ENCODE results near the gene PLSCR3. TPM values are rescaled to one million over a fixed set of nuclear protein-coding genes. Genes with fewer than 3 reads are reported as not detected.

PLSCR3 gene
- 5.6 and 14.4 TPM in 2 replicates for total RNA-seq (2014; rRNA removed; shearing (Covaris generic); ENCODE audit: low replicate concordance)

DNA sequence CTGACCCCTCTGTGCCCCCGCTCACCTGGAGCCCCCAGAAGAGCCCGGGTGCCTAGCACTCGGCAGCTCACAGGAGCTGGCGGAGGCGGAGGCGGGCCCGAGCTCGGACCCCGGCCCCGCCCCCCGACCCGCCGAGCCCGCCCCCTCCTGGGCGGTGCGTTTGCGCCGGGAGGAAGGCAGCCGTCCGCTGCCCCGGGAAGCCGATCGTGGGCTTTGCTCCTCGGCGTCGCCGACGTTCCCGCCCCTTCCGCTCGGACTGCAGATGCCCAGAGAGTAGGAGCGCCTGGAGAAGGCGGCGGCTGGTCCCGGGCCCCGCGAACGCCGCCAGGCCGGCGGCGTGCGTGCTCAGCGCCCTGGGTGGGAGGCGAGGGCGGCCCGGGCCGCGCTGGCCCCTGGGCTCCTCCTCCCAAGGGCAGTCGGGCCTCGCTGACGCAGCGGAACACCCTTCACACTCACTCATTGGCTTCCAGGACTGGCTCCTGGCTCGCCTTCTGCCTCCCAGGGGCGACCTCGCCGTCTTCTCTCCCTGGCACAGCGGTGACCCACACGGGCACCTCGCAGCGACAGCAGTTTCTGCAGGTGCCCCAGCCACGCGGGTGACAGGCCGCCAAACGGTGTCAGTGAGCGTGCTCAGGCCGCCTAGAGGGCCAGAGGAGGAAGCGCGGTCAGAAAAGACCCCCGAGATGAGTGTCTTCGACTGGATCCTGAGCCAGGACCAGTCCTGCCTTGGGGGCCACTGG, at the start of gene PLSCR3:
TSS of gene PLSCR3 (minus strand) at position 74 of the 740 bp plus-strand sequence. CDS start 415 bp downstream, outside the sequence.
- in situ Hi-C loops (cut with HindIII; ENCODE audit: low pct_unique_long_range_greater_than_20kb, low sequenced_read_pairs): no loop called here
- peak; percentile 86 for DNase-seq (ENCODE audit: low read depth)

DNA sequence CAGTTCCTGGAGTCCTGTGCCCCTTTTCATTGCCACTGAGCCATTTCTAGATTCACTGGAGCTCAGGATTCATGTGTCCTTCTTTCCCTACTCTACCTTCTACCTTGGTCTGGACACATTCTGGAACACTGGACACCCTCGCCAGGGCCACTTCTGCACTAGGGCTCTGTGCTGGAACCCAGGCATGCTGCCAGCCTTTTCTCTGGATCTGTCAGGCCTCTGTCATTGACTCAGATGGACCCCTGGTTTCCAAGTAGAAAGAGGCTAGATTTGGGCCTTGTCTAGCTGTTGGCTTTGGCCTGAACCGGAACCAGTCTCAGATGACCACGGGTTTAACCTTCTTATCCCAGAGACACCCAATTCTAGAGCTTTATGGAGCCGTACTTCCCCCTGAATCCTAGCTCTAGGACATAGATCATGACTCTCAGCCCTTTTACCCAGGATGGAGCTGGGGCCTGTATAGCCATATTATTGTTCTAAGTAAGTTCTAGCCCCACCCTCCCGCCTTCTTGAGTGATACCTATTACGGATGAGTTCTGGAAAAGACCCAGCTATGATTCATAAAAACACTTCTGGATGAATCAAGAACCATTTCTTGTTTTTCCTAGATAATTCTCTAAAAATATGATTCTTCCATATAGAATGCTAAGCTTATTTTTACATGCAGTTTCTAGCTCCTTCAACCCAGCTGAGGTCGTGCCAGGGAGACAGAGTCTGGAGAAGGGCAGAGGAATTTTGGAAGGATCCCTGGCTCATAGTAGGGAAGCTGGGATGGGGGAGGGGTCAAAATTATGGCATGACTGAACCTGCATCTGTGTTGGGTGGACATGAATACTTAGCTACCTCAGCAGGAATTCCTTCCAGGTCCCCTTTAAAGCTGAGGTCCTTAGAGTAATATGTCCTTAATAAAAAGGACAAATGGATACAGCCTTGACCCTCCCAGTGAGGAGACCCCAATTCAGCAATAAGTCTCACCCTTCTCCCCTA, 49.5 kb upstream of the PLSCR3 start:
- no peak for DNase-seq (ENCODE audit: low read depth)
- in situ Hi-C loops (cut with HindIII; ENCODE audit: low pct_unique_long_range_greater_than_20kb, low sequenced_read_pairs): no loop called here

DNA sequence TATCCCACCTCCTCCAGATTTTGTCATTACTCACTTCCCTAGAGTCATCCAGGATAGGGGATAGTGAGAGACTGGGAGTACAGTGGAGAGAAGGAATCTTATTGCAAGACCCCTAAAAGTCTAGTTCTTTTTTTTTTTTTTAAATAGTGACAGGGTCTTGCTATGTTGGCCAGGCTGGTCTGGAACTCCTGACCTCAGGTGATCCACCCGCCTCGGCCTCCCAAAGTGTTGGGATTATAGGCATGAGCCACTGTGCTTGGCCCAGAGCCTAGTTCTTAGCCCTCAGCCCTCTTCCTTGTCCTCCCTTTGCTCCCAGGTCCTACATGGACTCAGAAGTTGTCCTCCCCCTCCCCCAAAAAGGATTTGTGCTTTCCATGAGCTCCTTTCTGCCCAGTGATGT, 47.8 kb upstream of the PLSCR3 start:
- no peak for DNase-seq (ENCODE audit: low read depth)
- in situ Hi-C loops (cut with HindIII; ENCODE audit: low pct_unique_long_range_greater_than_20kb, low sequenced_read_pairs): no loop called here

- in situ Hi-C loops (cut with HindIII; ENCODE audit: low pct_unique_long_range_greater_than_20kb, low sequenced_read_pairs): no loop called here
- DNase-seq (ENCODE audit: low read depth): no peak
These were observed 46.9 kb upstream of the PLSCR3 start for GRCh38 chr17:7441266-7441665.

- DNase-seq (ENCODE audit: low read depth): no peak
- in situ Hi-C loops (cut with HindIII; ENCODE audit: low pct_unique_long_range_greater_than_20kb, low sequenced_read_pairs): no loop called here
These were observed 46.5 kb upstream of the PLSCR3 start for GRCh38 chr17:7440834-7441195.

DNA sequence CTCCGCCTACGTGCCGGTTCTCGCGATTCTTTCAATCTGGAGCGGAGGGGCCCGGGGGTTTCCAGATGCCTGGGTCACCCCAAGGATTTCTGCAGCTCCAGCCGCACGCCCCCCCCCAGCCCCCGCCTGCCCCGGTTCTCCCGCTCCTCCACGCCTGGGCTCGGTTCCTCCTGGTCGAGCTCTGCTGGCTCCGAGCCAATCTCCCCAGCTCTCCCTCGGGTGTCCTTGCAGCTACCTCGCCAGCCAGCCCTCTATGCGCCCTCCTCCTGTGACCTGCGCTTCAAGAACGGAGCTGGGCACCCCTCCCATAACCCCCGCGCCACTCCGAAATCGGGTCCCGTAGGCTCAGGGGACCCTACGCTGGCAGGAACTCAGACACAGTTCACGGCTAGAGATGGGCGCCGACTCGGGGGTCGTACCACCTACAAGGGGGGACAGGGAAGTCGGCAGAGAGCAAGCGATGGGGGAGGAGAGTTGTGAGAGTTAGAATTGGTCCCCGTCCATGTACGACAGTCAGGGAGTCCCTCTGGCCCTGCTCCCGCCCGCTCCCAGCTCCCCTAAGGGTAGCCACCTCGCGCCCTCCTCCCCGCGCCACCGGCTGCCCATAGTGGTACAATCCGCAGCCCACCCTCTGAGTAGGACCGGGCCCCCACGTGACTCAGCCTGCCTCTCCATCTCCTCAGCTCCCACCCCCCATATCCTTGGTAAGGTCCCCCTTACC, 45.9 kb upstream of the PLSCR3 start:
- no peak for DNase-seq (ENCODE audit: low read depth)
- in situ Hi-C loops (cut with HindIII; ENCODE audit: low pct_unique_long_range_greater_than_20kb, low sequenced_read_pairs): no loop called here

- in situ Hi-C loops (cut with HindIII; ENCODE audit: low pct_unique_long_range_greater_than_20kb, low sequenced_read_pairs): no loop called here
- no peak for DNase-seq (ENCODE audit: low read depth)
These were observed 45.3 kb upstream of the PLSCR3 start, which contains the start of gene FGF11 for GRCh38 chr17:7439462-7440112. Gene FGF11 (plus strand): TSS chr17:7439512. CDS start chr17:7439621, 109 bp downstream.

DNA sequence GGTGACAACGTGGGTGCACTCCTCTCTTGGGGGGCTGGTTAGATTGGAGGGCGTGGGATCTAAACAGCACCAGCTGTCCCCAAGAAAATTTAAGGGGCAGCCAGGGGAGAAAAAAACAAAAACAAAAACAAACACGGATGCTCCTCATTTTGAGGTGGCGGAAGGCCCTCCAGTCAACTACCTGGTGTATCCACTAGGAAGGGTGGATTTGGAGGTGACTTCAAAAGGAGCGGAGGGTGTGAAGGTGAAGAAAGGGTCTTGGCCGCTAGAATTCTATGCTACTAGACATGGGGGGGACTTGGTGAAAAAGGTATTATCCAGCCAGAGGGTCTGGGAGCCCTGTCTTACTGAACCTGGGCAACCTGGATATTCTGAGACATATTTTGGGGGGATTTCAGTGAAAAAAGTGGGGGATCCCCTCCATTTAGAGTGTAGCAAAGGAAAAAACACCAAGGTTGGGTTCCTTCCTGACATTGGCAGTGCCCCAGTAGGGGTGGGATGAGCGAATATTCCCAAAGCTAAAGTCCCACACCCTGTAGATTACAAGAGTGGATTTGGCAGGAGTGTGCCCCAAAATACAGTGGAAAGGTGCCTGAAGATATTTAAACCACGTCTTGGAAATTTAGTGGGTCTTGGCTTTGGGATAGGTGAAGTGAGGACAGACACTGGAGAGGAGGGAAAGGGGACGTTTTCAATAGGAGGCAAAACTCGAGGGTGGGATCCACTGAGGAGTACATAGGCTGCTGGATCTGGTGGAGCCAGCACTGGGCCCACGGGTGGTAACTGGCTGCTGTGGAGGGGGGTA, 44.5 kb upstream of the PLSCR3 start:
- DNase-seq (ENCODE audit: low read depth): no peak
- in situ Hi-C loops (cut with HindIII; ENCODE audit: low pct_unique_long_range_greater_than_20kb, low sequenced_read_pairs): no loop called here

GRCh38 chr17:7437950-7438614, 43.8 kb upstream of the PLSCR3 start:
- DNase-seq (ENCODE audit: low read depth): no peak
- in situ Hi-C loops (cut with HindIII; ENCODE audit: low pct_unique_long_range_greater_than_20kb, low sequenced_read_pairs): no loop called here

- DNase-seq (ENCODE audit: low read depth): no peak
- in situ Hi-C loops (cut with HindIII; ENCODE audit: low pct_unique_long_range_greater_than_20kb, low sequenced_read_pairs): no loop called here
These were observed 43.1 kb upstream of the PLSCR3 start for GRCh38 chr17:7437369-7437863.

- DNase-seq (ENCODE audit: low read depth): peak; percentile 64
- in situ Hi-C loops (cut with HindIII; ENCODE audit: low pct_unique_long_range_greater_than_20kb, low sequenced_read_pairs): no loop called here
These were observed 42.4 kb upstream of the PLSCR3 start for GRCh38 chr17:7436556-7437368.

DNA sequence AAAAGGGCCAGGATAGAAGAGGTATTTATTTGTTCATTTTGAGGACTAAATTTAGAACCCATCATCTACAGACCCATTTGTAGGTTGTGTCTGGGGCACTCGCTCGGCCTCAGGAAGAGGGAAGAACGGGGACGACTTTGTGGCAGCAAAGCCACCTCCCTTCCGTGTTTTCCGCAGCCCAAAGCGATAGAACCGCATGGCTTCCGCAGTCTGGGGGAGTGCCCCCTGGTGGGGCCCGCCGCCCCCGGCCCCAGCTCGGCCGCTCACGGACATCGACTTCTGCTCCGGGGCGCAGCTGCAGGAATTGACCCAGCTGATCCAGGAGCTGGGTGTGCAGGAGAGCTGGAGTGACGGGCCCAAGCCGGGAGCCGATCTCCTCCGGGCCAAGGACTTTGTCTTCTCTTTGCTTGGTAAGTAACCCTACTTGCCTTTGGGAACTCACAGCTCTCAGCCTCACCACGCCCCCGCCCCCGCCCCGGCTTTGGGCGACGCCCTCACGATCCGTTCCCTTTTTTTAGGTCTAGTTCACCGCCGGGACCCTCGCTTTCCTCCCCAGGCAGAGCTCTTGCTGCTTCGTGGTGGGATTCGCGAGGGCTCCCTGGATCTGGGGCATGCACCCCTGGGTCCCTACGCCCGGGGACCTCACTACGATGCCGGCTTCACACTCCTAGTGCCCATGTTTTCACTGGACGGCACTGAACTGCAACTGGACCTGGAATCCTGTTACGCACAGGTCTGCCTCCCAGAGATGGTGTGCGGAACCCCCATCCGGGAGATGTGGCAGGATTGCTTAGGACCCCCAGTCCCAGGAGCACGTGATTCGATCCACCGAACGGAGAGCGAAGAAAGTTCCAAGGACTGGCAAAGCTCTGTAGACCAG, 41.6 kb upstream of the PLSCR3 start:
- in situ Hi-C loops (cut with HindIII; ENCODE audit: low pct_unique_long_range_greater_than_20kb, low sequenced_read_pairs): no loop called here
- no peak for DNase-seq (ENCODE audit: low read depth)

DNA sequence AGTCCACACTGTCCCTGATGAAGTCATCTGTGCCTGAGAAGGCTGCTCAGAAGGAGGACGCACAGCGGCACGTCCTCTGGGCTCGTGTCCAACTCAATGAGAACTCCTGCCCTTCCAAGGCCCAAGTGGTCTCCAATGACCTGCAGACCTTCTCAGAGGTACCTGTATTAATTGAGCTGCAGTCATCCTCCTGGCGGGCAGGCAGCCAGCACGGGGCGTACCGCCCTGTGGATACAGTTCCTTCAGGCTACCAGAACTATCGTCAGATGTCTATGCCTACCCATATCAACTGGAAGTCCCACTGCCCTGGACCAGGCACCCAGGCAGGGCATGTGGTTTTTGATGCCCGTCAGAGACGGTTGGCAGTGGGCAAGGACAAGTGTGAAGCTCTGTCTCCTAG, 38.0 kb upstream of the PLSCR3 start:
- in situ Hi-C loops (cut with HindIII; ENCODE audit: low pct_unique_long_range_greater_than_20kb, low sequenced_read_pairs): no loop called here

GRCh38 chr17:7431231-7431630, 36.9 kb upstream of the PLSCR3 start:
- in situ Hi-C loops (cut with HindIII; ENCODE audit: low pct_unique_long_range_greater_than_20kb, low sequenced_read_pairs): no loop called here
- DNase-seq (ENCODE audit: low read depth): no peak

More for the DNA sequence above, 38.0 kb upstream of the PLSCR3 start:
- no peak for DNase-seq (ENCODE audit: low read depth)

GRCh38 chr17:7429722-7430121, 35.4 kb upstream of the PLSCR3 start:
- DNase-seq (ENCODE audit: low read depth): no peak
- in situ Hi-C loops (cut with HindIII; ENCODE audit: low pct_unique_long_range_greater_than_20kb, low sequenced_read_pairs): no loop called here

All from Caki2 (cell line).